C1 segment of cervical spinal cord (tissue), 14 donors: ENCODE results near the gene POLE4.

Experiments
- DNase-seq, 14 donors: peaks; one replicate each; lab custom pipeline; 2025; lab: John Stamatoyannopoulos, UW

POLE4 gene

GRCh38 chr2:74985978-74986609, 27.7 kb downstream of the POLE4 start:
- no peak for DNase-seq

- DNase-seq: no peak
These were observed 33.5 kb downstream of the POLE4 start for GRCh38 chr2:74991977-74992376.

- DNase-seq: no peak
These were observed 41.0 kb downstream of the POLE4 start for GRCh38 chr2:74999468-74999867.

- no peak for DNase-seq
These were observed 43.6 kb downstream of the POLE4 start for GRCh38 chr2:75002007-75002406.

GRCh38 chr2:75003276-75003675, 44.8 kb downstream of the POLE4 start:
- DNase-seq: no peak

- no peak for DNase-seq
These were observed 45.3 kb downstream of the POLE4 start for GRCh38 chr2:75003773-75004172.

- no peak for DNase-seq
These were observed 47.6 kb downstream of the POLE4 start for GRCh38 chr2:75006041-75006440.

GRCh38 chr2:75007061-75007460, 48.6 kb downstream of the POLE4 start:
- DNase-seq: no peak

- DNase-seq: no peak
These were observed 49.4 kb downstream of the POLE4 start for GRCh38 chr2:75007819-75008218.

- no peak for DNase-seq
These were observed 52.1 kb downstream of the POLE4 start for GRCh38 chr2:75010571-75010970.

GRCh38 chr2:75012080-75012479, 53.6 kb downstream of the POLE4 start:
- no peak for DNase-seq

- no peak for DNase-seq
These were observed 59.7 kb downstream of the POLE4 start for GRCh38 chr2:75018162-75018561.
